IMR-90 (cell line): ENCODE data around the gene LAMA5. TPM values are rescaled to one million over a fixed set of nuclear protein-coding genes. Genes with fewer than 3 reads are reported as not detected.

Source experiments
- ATAC-seq: fragments of 200-7000 bp; cut with Tn5 transposase; 2 replicates; pipeline ENCODE4 v1.9.1; 2020; ENCODE audit warnings: low read depth, mild to moderate bottlenecking, moderate library complexity
- BruUV-seq: library from RNA; stranded (reverse); fragments of 400-500 nt; replicated peaks from 2 replicates; lab custom pipeline; 2021; lab: Mats Ljungman, UMichigan
- CTCF ChIA-PET: fragments of 300-600 bp; formaldehyde crosslinking; extraction: SDS; loops from one replicate; lab custom pipeline; 2021; ENCODE audit warnings: antibody characterized with exemption; lab: Yijun Ruan, JAX
- POLR2A ChIA-PET: fragments of 300-600 bp; sonication (Branson Sonifier 250); formaldehyde crosslinking; loops from one replicate; lab custom pipeline; 2022; ENCODE audit warnings: antibody characterized with exemption; ENCODE audit not compliant: unreplicated experiment; lab: Charles Lee
- DNase-seq: peaks from one replicate; pipeline ENCODE4 v3.0.0; 2013
- H2AFZ ChIP-seq: replicated peaks from 2 replicates; pipeline ENCODE3; 2013; ENCODE audit warnings: low read length, mild to moderate bottlenecking; ENCODE audit not compliant: poor library complexity
- H2AK5ac ChIP-seq: 2 replicates; pipeline ENCODE4 v1.6.1; 2013; ENCODE audit warnings: low read depth, low read length, inconsistent platforms
- H2AK9ac ChIP-seq: replicated peaks from 2 replicates; pipeline ENCODE3; 2013; ENCODE audit warnings: mild to moderate bottlenecking, low read depth, low read length, moderate library complexity; ENCODE audit not compliant: poor library complexity
- H2BK120ac ChIP-seq: 2 replicates; pipeline ENCODE4 v1.6.1; 2013; ENCODE audit warnings: low read depth, low read length, inconsistent platforms
- H2BK15ac ChIP-seq: 3 replicates; pipeline ENCODE4 v1.6.1; 2013; ENCODE audit warnings: low read depth, low read length, inconsistent platforms
- H2BK20ac ChIP-seq: 2 replicates; pipeline ENCODE4 v1.6.1; 2013; ENCODE audit warnings: low read depth, mild to moderate bottlenecking, inconsistent platforms, low read length, moderate library complexity
- H2BK5ac ChIP-seq: 2 replicates; pipeline ENCODE4 v1.6.1; 2013; ENCODE audit warnings: mild to moderate bottlenecking, low read depth, low read length, inconsistent platforms; ENCODE audit not compliant: poor library complexity, severe bottlenecking
- H3K14ac ChIP-seq: replicated peaks from 2 replicates; pipeline ENCODE4 v1.6.1; 2013; ENCODE audit warnings: low read depth, low read length, inconsistent platforms
- H3K18ac ChIP-seq: 2 replicates; pipeline ENCODE4 v1.6.1; 2013; ENCODE audit warnings: low read depth, low read length, control low read depth
- H3K23ac ChIP-seq: 2 replicates; pipeline ENCODE4 v1.6.1; 2013; ENCODE audit warnings: low read depth, low read length, inconsistent platforms
- H3K27ac ChIP-seq: 2 replicates; pipeline ENCODE4 v1.5.1; 2013; ENCODE audit warnings: mild to moderate bottlenecking, control low read depth, low read length; ENCODE audit not compliant: insufficient read depth
- H3K27me3 ChIP-seq: 2 replicates; pipeline ENCODE4 v1.6.1; 2013; ENCODE audit warnings: low read length; ENCODE audit not compliant: control insufficient read depth, insufficient read depth
- H3K36me3 ChIP-seq: 2 replicates; pipeline ENCODE4 v1.6.1; 2013; ENCODE audit warnings: low read length, mixed read lengths; ENCODE audit not compliant: control insufficient read depth, insufficient read depth
- H3K4ac ChIP-seq: 2 replicates; pipeline ENCODE4 v1.6.1; 2013; ENCODE audit warnings: low read depth, low read length, inconsistent platforms
- H3K4me1 ChIP-seq: 2 replicates; pipeline ENCODE4 v1.6.1; 2013; ENCODE audit warnings: low read length, mixed read lengths; ENCODE audit not compliant: control insufficient read depth, insufficient read depth
- H3K4me2 ChIP-seq: 2 replicates; pipeline ENCODE4 v1.6.1; 2013; ENCODE audit warnings: low read depth, mild to moderate bottlenecking, control low read depth, low read length, moderate library complexity
- H3K4me3 ChIP-seq: 2 replicates; pipeline ENCODE4 v1.5.1; 2013; ENCODE audit warnings: low read depth, mild to moderate bottlenecking, control low read depth, low read length, moderate library complexity; ENCODE audit not compliant: insufficient read depth
- H3K56ac ChIP-seq: 2 replicates; pipeline ENCODE4 v1.6.1; 2013; ENCODE audit warnings: low read length, inconsistent platforms; ENCODE audit not compliant: insufficient read depth; ENCODE audit errors: extremely low read depth
- H3K79me1 ChIP-seq, 2 experiments: 2 replicates each; pipeline ENCODE4 v1.6.1; 2013; ENCODE audit warnings: low read length in 2 of 2, inconsistent platforms in 1 of 2, low read depth in 1 of 2
- H3K9ac ChIP-seq: 2 replicates; pipeline ENCODE4 v1.6.1; 2013; ENCODE audit warnings: low read depth, low read length, control low read depth
- H3K9me1 ChIP-seq: 2 replicates; pipeline ENCODE4 v1.6.1; 2013; ENCODE audit warnings: low read length, inconsistent platforms; ENCODE audit not compliant: insufficient read depth
- H3K9me3 ChIP-seq: 2 replicates; pipeline ENCODE4 v1.6.1; 2013; ENCODE audit warnings: low read length; ENCODE audit not compliant: control insufficient read depth, insufficient read depth
- H4K20me1 ChIP-seq: 2 replicates; pipeline ENCODE4 v1.6.1; 2013; ENCODE audit warnings: low read length, inconsistent platforms; ENCODE audit not compliant: insufficient read depth
- H4K5ac ChIP-seq: 2 replicates; pipeline ENCODE4 v1.6.1; 2013; ENCODE audit warnings: mild to moderate bottlenecking, low read depth, low read length, control low read depth
- H4K8ac ChIP-seq, 2 experiments: 2 replicates each; pipeline ENCODE4 v1.6.1; 2013; ENCODE audit warnings: low read depth in 2 of 2, low read length in 2 of 2, control low read depth in 1 of 2, inconsistent platforms in 1 of 2
- H4K91ac ChIP-seq: 2 replicates; pipeline ENCODE4 v1.6.1; 2013; ENCODE audit warnings: low read depth, low read length, inconsistent platforms; ENCODE audit not compliant: insufficient read depth
- CEBPB ChIP-seq: IDR thresholded peaks from 2 replicates; pipeline ENCODE4 v1.6.1; 2012; ENCODE audit warnings: low read depth, low read length, improper control_type of control experiment
- CHD1 ChIP-seq: IDR thresholded peaks from 2 replicates; pipeline ENCODE4 v1.6.1; 2012; ENCODE audit warnings: low read depth, low read length, improper control_type of control experiment
- FOS ChIP-seq: fragments of 150-350 bp; IDR thresholded peaks from 2 replicates; pipeline ENCODE4 v1.6.1; 2016; ENCODE audit warnings: low read depth, low read length
- MAFK ChIP-seq: IDR thresholded peaks from 2 replicates; pipeline ENCODE4 v1.6.1; 2012; ENCODE audit warnings: low read depth, low read length, improper control_type of control experiment
- MAZ ChIP-seq: IDR thresholded peaks from 2 replicates; pipeline ENCODE4 v1.6.1; 2012; ENCODE audit warnings: low read depth, mild to moderate bottlenecking, low read length, improper control_type of control experiment, moderate library complexity, borderline replicate concordance
- MXI1 ChIP-seq: IDR thresholded peaks from 2 replicates; pipeline ENCODE4 v1.6.1; 2012; ENCODE audit warnings: low read depth, mild to moderate bottlenecking, low read length, moderate library complexity, borderline replicate concordance
- POLR2A ChIP-seq: IDR thresholded peaks from 2 replicates; pipeline ENCODE4 v1.6.1; 2012; ENCODE audit warnings: mild to moderate bottlenecking, low read depth, low read length
- RFX5 ChIP-seq: IDR thresholded peaks from 2 replicates; pipeline ENCODE4 v1.8.0; 2012; ENCODE audit warnings: low read depth, mild to moderate bottlenecking, low read length, moderate library complexity
- SMC3 ChIP-seq: fragments of 150-350 bp; IDR thresholded peaks from 2 replicates; pipeline ENCODE4 v1.6.1; 2016; ENCODE audit warnings: low read depth, mild to moderate bottlenecking, antibody characterized with exemption, low read length, moderate library complexity
- WGBS, 2 experiments: methylation state at CpG; one replicate each; pipeline versions ENCODE4 v1.1.5 to v1.1.7; 2013; ENCODE audit warnings: missing lambda C conversion rate in 2 of 2; ENCODE audit not compliant: insufficient read length in 1 of 2; ENCODE audit errors: extremely low coverage in 2 of 2; 5-methylcytosine and 5-hydroxymethylcytosine counted together
- dilution Hi-C: fragments of 300-500 bp; cut with HindIII; formaldehyde crosslinking; loops from one replicate; pipeline ENCODE4 v1.14.3; 2018; ENCODE audit warnings: low sequenced_read_pairs; ENCODE audit not compliant: unreplicated experiment
- in situ Hi-C: fragments of 300-500 bp; cut with MboI; formaldehyde crosslinking; loops from 3 replicates; pipeline ENCODE4 v1.14.3; 2019; ENCODE audit warnings: low sequenced_read_pairs, inconsistent platforms, mixed read lengths
- intact Hi-C: fragments of 100-400 bp; cut with micrococcal nuclease; formaldehyde crosslinking; loops from 2 replicates; pipeline ENCODE4 v1.10.0; 2022
- polyA plus RNA-seq, 3 experiments: library from polyadenylated mRNA; depleted of rRNA; stranded (reverse); fragments of >200 nt; gene quantifications; 2 replicates each; pipeline ENCODE4 v1.2.3, GENCODE V29; 2012; ENCODE audit warnings: low replicate concordance in 1 of 3
- total RNA-seq: library from RNA; depleted of rRNA; stranded (reverse); fragments of >200 nt; gene quantifications from 2 replicates; pipeline ENCODE4 v1.2.3, GENCODE V29; 2012

Gene LAMA5
- total and polyA plus RNA-seq, 2 of the 4 experiments (the other 2 are of a cell fraction): 0.90 to 7.3 TPM

DNA sequence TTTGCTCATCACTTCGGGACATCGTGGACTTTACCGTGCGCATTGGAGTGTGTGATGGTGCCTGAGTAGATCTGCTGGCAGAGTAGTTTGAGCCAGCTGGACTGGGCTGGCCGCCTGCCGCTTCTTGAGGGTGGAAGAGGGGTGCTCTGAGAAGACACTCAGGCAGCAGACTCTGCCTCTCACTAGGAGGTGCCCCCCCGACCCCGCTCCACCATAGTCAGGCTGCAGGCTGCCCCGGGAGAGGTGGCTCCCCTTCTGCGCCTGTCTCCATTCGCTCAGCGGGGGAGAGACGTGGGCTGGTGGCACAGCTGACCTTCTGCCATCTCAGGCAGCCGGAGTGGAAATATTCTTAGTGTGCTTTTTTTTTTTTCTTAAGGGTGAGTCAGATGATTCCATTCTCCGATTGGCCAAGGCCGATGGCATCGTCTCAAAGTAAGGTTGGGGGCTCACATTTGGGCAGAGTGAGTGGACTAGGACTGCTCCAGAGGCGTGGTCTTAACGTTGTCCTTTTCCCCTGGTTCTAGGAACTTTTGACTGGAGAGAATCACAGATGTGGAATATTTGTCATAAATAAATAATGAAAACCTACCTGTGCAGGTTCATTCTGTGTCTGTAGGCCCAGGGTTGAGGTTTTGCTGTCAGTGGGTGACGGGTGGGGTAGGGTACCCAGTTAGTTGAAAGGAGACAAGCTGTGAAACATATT lies 21.0 kb upstream of the LAMA5 start:
- 0 out of 2 replicates have a peak, but pooled peaks cover 4% of the 10 kb centered on the region for H3K9me1 ChIP-seq
- TF ChIP-seq CHD1: no peak
- no peak for TF ChIP-seq MAZ
- TF ChIP-seq POLR2A: no peak
- no peak for TF ChIP-seq FOS
- no peak for TF ChIP-seq MAFK
- TF ChIP-seq CEBPB: no peak
- no peak for TF ChIP-seq MXI1
- no peak for TF ChIP-seq RFX5
- no peak for TF ChIP-seq SMC3
- POLR2A ChIA-PET: interaction anchor here (0.7 kb wide), 1 partner anchor 235 kb away, joined by 3 read pairs; no protein-coding TSS in a partner anchor
- H3K79me1 ChIP-seq: peaks cover 30 to 49% of the 10 kb centered on the region in 2 experiments
- peaks cover 5% of the 10 kb centered on the region for H3K4me1 ChIP-seq
- peak overlapping the region; percentile 31; the same call in 1 of the 2 replicates for H3K27ac ChIP-seq
- H3K9ac ChIP-seq: peak overlapping the region; percentile 96
- peak overlapping the region; percentile 10 for H2AFZ ChIP-seq
- peak overlapping the region; percentile 48 for H3K14ac ChIP-seq
- H3K36me3 ChIP-seq: peaks cover 36% of the 10 kb centered on the region
- H2BK120ac ChIP-seq: no peak overlapping the region
- H2AK5ac ChIP-seq: peak overlapping the region; percentile 98; the same call in 1 of the 2 replicates
- H3K18ac ChIP-seq: no peak overlapping the region
- H3K4ac ChIP-seq: peak overlapping the region; percentile 94
- peaks cover 39% of the 10 kb centered on the region for H4K20me1 ChIP-seq
- H2BK20ac ChIP-seq: no peak overlapping the region
- H3K27me3 ChIP-seq: no peaks in the 10 kb centered on the region
- 83% methylated on average over 6 of the region's 20 CpGs; no CpG with 5 or more reads in 1 of the 2 experiments for WGBS, 2 experiments
- peak overlapping the region; percentile 95 for H3K4me2 ChIP-seq
- H3K4me3 ChIP-seq: peak overlapping the region; percentile 92
- dilution Hi-C loops (loop anchor here (25.0 kb wide), 1 partner anchor 101 kb away; no protein-coding TSS in a partner anchor), in situ Hi-C loops (loop anchor here (25.0 kb wide), 1 partner anchor 376 kb away; no protein-coding TSS in a partner anchor), intact Hi-C loops (loop anchor here (10.0 kb wide), 1 partner anchor 373 kb away; no protein-coding TSS in a partner anchor)
- ATAC-seq: no peak
- no peak for DNase-seq
- BruUV-seq: no TSS peak
- no peak overlapping the region for H4K5ac ChIP-seq
- peak overlapping the region; percentile 95 for H2AK9ac ChIP-seq
- CTCF ChIA-PET: no interaction called here
- no peak overlapping the region for H2BK15ac ChIP-seq
- peak overlapping the region; percentile 81; the same call in 1 of the 2 replicates for H3K23ac ChIP-seq
- H4K91ac ChIP-seq: peak overlapping the region; percentile 71; the same call in 1 of the 2 replicates
- no peak overlapping the region for H2BK5ac ChIP-seq
- no peaks in the 10 kb centered on the region for H3K9me3 ChIP-seq
- peak overlapping the region in 1 of 2 experiments; percentile 76; a peak in 1 of 4 replicates for H4K8ac ChIP-seq
- peak overlapping the region; percentile 61; the same call in 1 of the 2 replicates for H3K56ac ChIP-seq
